Dedifferentiated amniotic fluid mesenchymal stem cell (primary cell): Measurements from ENCODE around the gene PLSCR3.

Source experiments
- DNase-seq: peaks from one replicate; pipeline ENCODE4 v3.0.0-alpha.2; 2016; ENCODE audit errors: extremely low spot score

Gene PLSCR3

DNA sequence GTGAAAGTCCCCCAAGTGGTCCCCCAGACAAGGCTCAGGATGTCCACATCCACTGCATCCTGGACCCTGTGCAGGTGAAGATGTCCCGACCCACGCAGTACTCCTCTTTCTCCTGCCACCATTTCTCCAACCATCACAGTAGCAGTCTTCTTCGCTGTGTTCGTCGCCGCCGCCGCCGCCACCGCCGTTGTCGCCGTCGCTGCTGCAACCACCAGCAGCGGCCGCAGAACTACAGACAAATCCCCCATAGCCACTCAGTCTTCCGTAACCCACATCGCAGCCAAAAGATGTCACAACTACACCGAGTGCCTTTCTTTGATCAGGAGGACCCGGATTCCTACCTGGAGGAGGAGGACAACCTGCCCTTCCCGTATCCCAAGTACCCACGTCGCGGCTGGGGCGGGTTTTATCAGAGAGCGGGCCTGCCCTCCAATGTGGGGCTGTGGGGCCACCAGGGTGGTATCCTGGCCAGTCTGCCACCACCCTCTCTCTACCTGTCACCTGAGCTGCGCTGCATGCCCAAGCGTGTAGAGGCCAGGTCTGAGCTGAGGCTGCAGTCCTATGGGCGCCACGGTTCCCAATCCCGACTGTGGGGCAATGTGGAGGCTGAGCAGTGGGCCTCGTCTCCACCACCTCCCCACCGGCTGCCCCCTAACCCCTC, 32.0 kb upstream of the PLSCR3 start:
- DNase-seq: no peak

DNA sequence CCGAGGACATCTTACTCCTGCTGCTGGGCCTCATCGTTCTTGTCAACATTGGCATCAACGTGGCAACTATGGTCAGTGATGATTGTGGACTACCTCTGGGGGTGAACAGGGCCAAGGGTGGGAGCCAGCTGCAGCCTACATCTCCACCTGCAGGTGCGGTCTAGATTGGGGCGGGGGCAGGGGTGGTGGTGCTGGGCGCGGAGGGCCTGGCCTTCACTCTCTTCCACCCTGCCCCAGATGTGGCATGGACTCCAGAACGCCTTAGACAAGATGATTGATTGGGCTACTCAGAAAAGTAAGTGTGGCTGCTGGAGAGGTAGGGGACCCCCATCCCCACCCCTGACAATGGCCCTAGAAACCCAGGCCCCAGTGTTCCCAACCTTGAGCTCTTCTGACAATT, 31.4 kb upstream of the PLSCR3 start:
- DNase-seq: no peak

DNA sequence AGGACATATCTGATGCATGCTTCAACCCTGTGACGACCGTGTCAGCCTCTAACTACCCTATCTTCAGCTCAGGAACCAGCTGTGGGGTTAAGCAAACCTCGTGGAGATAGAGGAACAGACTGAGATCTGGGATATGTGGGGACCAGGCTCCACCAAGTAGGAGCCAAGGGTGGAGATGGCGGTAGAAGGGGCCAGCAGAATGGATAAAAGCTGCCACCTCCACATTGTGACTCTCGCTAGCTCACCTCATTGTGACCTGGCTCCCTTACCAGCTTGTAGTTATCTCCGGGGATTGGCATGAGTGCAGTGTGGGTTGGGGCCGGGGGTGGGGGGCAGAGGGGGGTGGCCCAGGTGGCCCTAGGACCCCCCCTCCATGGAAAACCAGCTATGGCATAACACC, 31.0 kb upstream of the PLSCR3 start, which contains the start of gene SPEM2:
SPEM2 (plus strand) TSS at position 301 of the 400 bp plus-strand sequence; CDS start at position 374, 73 bp downstream.
- no peak for DNase-seq

DNA sequence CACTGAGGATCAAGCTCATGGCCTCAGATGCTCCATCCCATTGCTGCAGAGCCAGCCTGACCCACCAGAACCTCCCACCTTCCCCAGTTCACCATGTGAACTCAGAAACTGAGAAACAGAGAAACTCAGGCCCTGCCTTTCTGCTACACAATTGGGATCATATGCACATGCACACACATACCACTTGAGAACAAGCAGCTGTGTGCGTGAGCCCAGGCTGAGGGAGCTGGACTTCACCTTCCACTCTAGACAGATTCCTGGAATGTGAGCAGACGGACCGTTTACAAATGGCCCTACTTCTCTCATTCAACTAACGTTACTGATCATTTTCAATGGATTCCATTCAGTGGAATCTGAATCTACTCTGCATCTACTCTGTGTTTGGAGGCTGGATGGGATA, 29.4 kb upstream of the PLSCR3 start:
- DNase-seq: no peak

DNA sequence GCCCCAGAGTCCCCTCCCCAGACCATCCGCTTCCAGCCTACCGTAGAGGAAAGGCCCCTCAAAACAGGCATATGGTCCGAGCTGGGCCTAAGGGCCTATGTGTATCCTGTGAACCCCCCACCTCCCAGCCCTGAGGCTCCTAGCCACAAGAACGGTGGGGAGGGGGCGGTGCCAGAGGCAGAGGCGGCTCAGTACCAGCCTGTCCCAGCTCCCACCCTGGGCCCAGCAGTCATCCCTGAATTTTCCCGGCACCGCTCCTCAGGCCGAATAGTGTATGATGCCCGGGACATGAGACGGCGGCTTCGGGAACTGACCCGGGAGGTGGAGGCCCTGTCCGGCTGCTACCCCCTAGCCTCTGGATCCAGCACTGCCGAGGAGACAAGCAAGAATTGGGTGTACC, 26.9 kb upstream of the PLSCR3 start:
- no peak for DNase-seq

DNA sequence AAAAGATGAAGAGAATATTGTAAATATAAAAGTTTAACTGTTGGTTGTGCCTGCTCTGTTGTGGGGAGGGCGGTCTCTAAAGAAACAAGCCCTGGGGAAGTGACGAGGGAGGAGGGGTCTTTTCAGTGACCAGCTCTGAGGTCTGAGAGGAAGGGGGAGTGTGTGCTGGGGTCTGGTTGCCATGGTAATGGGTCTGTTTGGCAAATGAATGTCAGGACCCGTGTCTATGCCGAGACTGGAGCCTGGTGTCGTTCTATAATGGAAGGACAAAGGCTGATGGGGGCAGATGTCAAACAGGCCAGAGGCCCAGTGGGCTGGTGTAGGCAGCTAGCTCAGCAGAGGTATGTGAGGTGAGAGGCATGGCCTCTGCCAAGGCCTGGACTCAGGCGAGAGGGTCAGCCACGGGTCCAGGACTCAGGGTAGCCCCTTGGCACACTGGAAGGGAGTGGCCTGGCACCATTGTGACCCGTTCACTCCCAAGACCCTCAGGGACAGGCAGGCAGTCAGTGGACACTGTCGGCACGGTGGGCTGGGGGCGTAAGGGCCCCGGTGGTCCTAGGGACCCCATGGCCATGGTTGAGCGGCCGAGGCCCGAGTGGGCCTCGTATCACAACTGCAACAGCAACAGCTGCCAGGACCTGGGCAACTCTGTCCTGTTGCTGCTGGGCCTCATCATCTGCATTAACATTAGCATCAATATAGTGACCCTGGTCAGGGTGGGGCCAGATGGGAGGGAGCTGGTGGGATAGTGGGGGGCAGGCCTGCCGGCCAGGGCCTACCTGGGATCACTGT, 25.7 kb upstream of the PLSCR3 start, which contains the start of gene SPEM1:
SPEM1 (plus strand) TSS at position 506 of the 792 bp plus-strand sequence; CDS start at position 567, 61 bp downstream.
- DNase-seq: no peak

DNA sequence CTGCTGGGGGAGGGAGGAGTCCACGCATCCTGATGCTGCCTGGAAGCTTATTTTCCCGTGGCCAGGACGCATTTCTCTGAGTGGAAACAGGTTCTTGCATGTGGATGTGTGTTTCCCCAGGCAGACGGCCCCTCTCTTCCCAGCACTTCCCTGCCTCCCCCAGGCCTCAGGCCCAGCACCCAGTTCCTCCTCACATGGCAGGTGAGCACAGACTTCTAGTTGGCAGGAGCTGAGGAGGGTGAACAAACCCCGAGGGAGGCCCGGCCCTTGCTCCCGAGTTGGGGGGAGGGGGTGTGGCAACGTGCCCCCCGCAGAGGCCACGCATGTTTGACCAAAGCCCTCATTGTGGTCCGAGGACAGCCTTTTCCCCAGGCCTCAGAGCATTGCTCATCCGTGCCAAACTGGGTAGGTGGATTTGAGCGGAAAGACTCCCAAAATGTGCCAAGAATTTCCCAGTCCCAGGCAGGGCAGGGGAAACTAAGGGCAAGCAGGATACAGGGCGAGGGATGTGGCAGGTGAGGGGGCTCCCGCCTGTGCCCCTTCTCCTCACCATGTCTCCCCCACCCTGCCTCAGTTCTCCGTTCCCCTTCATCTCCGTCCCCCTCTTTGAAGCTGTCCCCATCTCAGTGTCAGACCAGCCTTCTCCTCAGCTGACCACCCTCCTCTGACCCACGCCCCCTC, 24.3 kb upstream of the PLSCR3 start:
- DNase-seq: no peak

DNA sequence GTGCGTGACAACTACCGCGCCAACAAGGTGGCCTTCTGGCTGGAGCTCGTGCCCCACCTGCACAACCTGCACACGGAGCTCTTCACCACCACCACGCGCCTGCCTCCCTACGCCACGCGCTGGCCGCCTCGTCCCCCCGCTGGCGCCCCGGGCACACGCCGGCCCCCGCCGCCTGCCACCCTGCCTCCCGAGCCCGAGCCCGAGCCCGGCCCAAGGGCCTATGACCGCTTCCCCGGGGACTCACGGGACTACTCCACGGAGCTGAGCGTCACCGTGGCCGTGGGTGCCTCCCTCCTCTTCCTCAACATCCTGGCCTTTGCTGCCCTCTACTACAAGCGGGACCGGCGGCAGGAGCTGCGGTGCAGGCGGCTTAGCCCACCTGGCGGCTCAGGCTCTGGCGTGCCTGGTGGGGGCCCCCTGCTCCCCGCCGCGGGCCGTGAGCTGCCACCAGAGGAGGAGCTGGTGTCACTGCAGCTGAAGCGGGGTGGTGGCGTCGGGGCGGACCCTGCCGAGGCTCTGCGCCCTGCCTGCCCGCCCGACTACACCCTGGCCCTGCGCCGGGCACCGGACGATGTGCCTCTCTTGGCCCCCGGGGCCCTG, 22.8 kb upstream of the PLSCR3 start:
- DNase-seq: no peak

DNA sequence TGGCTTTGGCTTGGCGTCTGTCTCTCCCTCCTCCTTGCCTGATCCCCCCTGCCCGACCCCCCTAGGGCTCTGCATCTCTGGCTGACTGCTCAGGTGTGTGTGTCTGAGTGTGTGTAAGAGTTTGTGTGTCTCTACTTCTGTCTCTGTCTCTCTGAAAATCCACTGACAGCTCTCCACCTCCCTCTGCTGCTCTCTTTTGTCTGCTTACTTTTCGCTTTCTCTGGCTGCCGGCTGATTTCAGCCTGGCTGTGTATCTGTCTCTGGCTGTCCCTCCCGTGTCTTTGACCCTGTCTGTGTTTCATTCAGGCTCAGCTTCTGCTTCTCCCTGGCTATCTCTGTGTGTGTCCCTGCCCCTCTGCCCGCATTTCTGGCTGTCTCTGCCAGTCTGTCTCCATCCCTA, 22.0 kb upstream of the PLSCR3 start:
- no peak for DNase-seq

DNA sequence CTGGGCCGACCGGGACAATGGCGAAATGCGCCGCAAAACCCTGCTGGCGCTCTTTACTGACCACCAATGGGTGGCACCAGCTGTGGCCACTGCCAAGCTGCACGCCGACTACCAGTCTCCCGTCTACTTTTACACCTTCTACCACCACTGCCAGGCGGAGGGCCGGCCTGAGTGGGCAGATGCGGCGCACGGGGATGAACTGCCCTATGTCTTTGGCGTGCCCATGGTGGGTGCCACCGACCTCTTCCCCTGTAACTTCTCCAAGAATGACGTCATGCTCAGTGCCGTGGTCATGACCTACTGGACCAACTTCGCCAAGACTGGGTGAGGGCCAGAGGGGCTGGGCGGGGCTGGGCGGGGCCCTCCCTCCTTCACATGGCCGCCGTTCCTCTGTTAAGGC, 21.5 kb upstream of the PLSCR3 start:
- DNase-seq: no peak

DNA sequence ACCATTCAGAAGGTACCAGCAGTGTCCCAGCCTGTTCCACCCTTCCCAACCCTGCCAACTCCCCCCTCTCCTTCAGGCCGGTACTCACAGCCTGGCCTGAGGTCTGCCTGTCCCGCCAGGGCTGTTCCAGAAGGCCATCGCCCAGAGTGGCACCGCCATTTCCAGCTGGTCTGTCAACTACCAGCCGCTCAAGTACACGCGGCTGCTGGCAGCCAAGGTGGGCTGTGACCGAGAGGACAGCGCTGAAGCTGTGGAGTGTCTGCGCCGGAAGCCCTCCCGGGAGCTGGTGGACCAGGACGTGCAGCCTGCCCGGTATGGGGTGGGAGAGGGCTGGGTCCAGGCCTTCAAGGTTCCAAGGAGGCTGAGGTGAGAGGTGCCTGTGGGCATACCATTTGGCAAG, 20.5 kb upstream of the PLSCR3 start:
- DNase-seq: no peak

DNA sequence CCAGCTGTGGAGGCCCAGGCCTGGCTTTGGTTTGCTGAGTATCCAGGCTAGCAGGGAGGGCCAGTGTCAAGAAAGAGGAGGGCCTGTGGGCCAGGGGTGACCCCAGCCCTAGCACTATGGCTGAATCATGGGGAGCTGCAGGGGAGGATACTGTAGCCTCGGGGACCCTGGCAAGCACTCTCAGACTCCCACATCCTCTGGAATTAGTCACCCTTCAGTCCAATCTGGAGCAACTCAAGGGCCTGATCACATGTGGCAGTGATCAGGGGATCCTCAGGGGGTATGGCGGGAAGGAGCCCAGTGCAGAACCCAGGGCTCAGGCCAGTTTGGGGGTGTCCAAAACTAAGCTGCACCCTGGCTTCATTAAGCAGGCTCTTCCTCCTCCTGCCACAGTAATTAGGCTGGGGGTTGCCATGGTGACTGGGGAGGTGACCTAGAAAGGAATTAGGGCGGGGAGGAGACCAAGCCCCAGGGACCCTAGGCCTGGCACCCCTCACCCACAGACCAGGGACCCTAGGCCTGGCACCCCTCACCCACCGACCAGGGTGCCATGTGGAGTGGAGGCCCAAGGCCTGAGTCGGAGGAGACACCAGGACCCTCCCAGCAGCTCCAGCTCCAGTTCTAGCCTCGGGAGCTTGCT, 19.1 kb upstream of the PLSCR3 start:
- DNase-seq: no peak

DNA sequence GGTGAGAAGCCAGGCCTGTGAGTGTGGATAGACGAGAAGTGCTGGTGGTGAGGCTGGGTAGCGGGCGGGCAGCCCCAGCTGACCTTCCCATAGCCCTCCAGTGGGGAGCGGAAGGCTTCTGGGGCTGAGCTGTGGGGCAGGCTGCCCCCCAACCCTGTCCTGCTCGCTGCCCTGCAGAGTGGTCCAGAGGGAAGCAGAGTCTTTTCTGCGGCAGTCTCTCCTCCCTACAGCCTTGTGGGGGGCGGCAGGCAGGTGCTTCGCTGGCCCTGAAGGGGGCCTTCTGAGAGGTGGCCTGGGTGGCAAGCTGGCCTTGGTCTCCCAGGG, 17.1 kb upstream of the PLSCR3 start:
- no peak for DNase-seq

DNA sequence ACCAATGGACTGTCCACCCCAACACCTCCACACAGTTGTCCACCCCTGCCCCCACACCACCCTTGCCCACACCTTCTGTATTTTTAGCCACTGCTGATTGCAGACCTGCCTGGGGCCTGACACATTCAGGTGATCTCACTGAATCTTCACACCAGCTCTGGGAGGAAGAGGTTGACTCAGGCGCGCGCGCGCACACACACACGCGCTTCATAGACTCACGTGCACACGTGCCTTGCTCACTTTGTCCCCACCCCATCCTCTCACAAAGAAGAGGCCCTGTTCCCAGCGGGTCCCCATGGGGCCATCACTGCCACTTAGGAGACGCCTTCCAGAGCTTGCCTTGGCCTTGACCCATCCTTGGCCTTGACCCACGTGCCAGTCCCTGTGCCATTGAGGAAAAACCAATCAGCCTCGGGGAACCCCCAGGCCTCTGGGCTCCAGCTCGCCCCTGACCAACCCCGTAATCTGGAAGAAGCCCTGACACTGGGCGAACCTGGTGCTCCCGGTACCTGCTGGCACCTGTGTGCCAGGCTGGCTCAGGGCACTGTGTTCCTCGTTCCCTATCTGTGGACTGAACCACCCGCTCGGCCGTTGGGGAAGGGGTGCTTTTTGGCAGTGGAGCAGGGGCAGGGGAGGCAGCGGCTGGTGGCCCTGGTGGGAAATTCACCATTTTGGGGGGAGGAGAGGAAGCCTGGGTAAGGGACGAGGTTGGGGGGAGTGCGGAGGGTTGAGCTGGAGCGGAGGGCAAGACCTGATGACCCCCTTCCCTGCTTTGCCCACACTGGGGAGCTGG, 16.5 kb upstream of the PLSCR3 start:
- DNase-seq: no peak

DNA sequence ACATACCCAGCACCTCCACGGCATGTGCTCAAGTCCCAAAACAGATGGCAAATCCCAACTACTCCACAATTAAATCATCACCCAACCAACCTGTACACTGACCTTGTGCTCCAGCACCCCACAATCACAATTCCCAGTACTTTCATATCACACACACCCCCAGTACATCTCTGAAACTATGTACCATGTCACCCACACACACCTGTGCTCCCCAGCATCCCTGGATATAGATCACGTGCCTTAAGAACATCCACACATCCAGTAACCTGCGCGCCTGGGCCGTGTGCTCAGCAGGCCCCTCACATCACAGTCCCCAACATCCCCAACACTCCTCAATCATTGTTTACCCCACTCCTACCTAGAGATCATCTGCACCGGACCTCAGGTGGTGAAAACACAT, 15.4 kb upstream of the PLSCR3 start:
- no peak for DNase-seq

DNA sequence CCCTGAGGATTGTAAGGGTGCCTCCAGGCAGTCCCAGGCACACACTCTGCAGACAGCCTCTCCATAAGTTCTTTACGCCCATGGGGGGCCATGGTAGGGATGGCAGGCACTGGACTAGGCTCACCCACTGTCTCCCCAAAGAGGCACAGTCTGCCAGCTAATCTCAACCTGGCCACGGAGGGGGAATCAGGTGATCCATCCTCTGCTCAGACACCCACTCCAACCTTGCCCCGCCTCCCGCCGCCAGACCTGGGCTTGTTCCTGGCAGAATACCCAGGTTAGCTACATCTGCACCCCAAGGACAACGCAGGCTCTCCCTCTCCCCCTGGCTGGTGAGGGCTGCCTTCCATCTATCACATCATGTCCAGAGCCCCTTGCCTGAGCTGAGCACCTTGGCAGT, 14.5 kb upstream of the PLSCR3 start:
- DNase-seq: no peak

DNA sequence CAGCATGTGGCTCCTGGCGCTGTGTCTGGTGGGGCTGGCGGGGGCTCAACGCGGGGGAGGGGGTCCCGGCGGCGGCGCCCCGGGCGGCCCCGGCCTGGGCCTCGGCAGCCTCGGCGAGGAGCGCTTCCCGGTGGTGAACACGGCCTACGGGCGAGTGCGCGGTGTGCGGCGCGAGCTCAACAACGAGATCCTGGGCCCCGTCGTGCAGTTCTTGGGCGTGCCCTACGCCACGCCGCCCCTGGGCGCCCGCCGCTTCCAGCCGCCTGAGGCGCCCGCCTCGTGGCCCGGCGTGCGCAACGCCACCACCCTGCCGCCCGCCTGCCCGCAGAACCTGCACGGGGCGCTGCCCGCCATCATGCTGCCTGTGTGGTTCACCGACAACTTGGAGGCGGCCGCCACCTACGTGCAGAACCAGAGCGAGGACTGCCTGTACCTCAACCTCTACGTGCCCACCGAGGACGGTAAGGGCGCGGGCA, 14.0 kb upstream of the PLSCR3 start:
- DNase-seq: no peak

DNA sequence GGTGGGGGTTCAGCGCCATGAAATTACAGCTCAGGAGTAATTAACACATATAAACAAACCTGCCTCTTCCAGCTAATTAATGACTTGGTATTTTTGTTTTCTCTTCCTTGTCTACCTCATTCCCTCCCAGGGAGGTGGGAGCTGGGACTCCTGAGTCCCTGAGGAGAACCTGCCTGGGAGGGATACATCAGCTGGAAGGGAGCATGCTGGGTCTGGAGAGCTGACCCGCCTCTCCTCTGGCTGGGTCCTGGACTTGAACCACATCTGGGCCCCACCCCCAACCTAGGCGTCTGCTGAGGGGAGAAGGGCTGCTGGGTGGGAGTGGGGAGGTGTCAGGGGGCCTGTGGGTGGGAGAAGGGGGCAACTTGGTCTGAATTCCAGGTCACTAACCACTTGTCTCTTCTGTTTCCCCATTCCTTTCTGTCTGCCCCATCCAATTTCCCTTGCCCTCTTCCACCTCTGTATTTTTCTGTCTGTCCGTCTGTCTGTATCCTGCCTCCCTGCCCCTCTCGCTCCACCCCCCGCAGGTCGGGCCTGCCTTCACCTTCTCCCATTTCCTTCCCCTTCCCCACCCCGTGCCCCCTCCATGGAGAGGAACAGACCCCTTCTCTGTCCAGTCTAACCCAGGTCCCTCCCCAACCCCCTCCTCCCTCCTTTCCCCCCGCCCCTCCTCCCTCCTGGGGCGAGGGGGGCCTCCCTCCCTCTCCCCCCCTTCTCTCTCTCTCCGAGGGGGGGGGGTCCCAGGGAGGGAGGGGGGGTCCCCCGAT, 13.3 kb upstream of the PLSCR3 start, which contains the start of gene NLGN2:
NLGN2 (plus strand) TSS at position 361 of the 767 bp plus-strand sequence. CDS start 411 bp downstream, outside the sequence.
- DNase-seq: no peak

DNA sequence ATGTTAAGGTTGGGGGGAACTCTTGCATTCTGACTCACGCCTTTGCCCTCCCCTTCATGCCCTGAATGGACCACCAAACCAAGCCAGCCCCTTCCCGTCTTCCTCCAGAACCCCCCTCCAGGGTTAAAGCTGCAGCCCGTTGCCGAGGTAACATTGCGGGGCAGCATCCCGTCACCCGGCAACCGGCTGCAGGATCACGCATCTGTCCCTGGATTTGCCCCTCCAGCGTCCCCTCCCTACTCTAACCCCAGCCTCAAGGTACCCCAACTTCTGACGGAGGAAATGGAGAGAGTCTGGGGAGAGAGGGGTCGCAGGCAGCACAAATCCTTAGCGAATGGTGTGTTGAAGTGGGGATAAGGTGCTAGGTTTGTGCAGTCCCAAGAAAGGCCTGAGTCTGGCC, 12.8 kb upstream of the PLSCR3 start:
- no peak for DNase-seq

DNA sequence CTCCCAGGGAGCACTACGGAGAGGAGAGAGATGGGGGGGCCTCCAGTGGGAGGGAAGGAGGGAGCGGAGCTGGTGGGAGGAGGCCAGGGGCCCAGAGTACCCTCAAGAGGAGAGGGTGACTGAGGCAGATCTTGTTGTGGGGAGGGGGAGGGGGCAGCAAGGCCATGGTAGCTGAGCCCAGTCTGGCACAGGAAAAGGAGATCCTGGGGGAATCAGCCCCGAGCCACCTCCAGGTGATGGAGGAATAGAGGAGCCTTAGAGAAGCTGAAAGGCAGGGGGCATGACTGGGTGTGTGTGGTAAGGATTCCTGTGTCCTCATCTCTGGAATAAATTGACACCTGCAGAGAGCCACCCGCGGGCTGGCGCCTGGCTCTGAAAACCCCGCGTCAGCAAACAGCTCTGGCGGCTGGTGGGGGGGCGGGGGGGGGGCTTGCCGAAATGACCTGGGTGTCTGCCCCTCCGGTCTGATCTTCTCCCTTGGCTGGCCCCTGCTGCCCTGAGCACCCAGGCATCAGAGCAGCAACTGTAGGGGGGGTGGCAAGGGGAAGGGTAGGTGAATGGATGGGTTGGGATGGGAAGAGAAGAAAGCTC, 12.0 kb upstream of the PLSCR3 start:
- no peak for DNase-seq
